Nephron progenitor cell (in vitro differentiated cells): Measurements from ENCODE around the gene TRAF3IP1.

Experiments used
- DNase-seq: peaks from one replicate; pipeline ENCODE4 v3.0.0; 2021
- H3K27ac Mint-ChIP-seq: 2 replicates; pipeline ENCODE4 v1.8.0; 2021; ENCODE audit warnings: mild to moderate bottlenecking, moderate library complexity, mixed read lengths
- H3K27me3 Mint-ChIP-seq: 2 replicates; pipeline ENCODE4 v1.8.0; 2021; ENCODE audit warnings: mild to moderate bottlenecking, low read depth, mixed read lengths; ENCODE audit not compliant: poor library complexity
- H3K36me3 Mint-ChIP-seq: 2 replicates; pipeline ENCODE4 v1.8.0; 2021; ENCODE audit warnings: low read depth, mixed read lengths
- H3K4me1 Mint-ChIP-seq: 2 replicates; pipeline ENCODE4 v1.8.0; 2021; ENCODE audit warnings: mixed read lengths
- H3K4me3 Mint-ChIP-seq: 2 replicates; pipeline ENCODE4 v1.8.0; 2021; ENCODE audit warnings: mild to moderate bottlenecking, moderate library complexity, mixed read lengths
- H3K9me3 Mint-ChIP-seq: 2 replicates; pipeline ENCODE4 v1.8.0; 2021; ENCODE audit warnings: mild to moderate bottlenecking, moderate library complexity, mixed read lengths
- TF ChIP-seq, protein P1 (sequence below): fragments of 200-600 bp; sonication (generic); IDR thresholded peaks from 2 replicates; pipeline ENCODE4 v1.5.0; 2021; ENCODE audit warnings: antibody characterized with exemption

Gene TRAF3IP1

DNA sequence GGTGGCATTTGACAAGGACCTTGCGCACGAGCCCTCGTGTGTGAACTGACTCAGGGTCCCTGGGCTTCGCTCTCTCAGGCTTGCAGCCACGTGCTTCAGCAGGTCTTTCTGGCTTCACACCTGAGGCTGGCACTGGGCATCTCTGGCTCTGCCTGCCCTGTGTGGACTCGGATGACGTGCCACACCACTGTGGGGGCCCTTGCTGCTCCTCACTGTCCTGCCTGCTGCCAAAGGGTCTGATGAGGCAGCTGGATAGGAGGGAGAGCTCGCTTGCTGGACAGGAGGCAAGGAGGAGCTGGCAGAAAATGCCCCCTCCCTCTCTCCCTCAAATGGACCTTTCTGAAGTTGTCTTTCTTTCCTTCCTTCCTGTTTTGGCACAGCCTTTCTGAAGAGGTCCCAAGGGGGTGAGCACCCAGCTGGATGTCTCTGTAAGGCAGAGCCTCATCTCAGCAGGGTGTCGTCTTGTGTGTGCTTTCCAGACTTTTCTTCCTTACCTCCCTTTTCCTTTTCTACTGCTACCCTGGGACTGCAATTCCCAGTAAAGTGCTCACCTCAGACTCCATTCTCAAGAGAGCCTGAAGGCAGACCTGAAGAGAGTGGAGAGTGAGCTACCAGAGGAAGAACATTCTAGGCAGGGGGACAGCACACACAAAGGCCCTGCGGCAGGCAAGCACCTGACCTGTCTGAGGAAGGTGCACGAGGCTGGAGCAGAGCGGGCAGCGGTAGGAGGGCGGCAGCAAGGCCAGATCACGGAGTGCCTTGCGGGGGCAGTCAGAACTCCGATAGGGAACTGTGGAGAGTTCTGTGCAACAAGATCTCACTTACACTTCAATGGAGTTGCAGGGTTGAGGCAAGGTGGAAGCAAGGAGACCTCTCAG lies 37.2 kb upstream of the TRAF3IP1 start:
- no peak for DNase-seq
- no peak overlapping the region for H3K27ac Mint-ChIP-seq
- TF ChIP-seq, protein P1, sequence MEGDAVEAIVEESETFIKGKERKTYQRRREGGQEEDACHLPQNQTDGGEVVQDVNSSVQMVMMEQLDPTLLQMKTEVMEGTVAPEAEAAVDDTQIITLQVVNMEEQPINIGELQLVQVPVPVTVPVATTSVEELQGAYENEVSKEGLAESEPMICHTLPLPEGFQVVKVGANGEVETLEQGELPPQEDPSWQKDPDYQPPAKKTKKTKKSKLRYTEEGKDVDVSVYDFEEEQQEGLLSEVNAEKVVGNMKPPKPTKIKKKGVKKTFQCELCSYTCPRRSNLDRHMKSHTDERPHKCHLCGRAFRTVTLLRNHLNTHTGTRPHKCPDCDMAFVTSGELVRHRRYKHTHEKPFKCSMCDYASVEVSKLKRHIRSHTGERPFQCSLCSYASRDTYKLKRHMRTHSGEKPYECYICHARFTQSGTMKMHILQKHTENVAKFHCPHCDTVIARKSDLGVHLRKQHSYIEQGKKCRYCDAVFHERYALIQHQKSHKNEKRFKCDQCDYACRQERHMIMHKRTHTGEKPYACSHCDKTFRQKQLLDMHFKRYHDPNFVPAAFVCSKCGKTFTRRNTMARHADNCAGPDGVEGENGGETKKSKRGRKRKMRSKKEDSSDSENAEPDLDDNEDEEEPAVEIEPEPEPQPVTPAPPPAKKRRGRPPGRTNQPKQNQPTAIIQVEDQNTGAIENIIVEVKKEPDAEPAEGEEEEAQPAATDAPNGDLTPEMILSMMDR: no peak
- H3K36me3 Mint-ChIP-seq: peaks cover 6% of the 10 kb centered on the region
- H3K4me3 Mint-ChIP-seq: no peak overlapping the region
- no peaks in the 10 kb centered on the region for H3K9me3 Mint-ChIP-seq
- H3K27me3 Mint-ChIP-seq: peaks cover 4% of the 10 kb centered on the region
- peaks cover 79% of the 10 kb centered on the region for H3K4me1 Mint-ChIP-seq

DNA sequence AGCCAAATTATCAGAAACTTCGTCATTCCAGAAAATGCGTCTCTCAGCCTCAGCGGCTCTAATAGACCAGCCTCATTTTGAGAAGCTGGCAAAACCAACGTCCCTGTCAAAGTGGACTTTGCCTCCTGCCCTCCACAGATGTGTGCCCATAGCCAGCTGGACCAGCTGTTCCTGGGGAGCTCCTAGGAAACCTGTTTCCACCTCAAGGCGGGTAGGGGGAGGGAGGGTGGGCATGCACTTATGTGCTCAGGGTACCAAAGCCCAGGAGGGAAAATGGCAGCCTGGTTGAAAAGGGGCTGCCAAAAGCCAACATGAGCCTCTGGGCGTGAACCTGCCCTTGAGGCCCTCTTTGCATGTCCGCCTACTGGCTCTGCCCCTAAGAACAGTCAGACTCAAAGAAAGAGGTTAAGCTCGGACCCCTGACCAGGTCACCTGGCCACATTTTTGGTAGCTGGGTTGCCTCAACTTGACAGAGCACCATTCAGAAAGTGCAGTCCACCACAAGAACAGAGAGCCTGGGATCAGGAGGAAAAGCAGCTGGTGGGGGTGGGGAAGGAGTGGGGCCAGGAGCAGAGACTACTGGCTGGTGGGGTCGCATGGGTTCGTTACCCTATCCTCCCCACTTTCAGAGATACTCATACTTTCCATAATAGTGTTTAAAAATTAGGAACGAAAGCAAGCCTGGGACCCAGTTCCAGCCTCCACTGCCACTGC lies 35.4 kb upstream of the TRAF3IP1 start:
- TF ChIP-seq, protein P1: no peak
- H3K27me3 Mint-ChIP-seq: peaks cover 4% of the 10 kb centered on the region
- peaks cover 6% of the 10 kb centered on the region for H3K36me3 Mint-ChIP-seq
- no peaks in the 10 kb centered on the region for H3K9me3 Mint-ChIP-seq
- H3K4me3 Mint-ChIP-seq: no peak overlapping the region
- DNase-seq: no peak
- H3K27ac Mint-ChIP-seq: peak overlapping the region; percentile 94
- peaks cover 72% of the 10 kb centered on the region for H3K4me1 Mint-ChIP-seq

DNA sequence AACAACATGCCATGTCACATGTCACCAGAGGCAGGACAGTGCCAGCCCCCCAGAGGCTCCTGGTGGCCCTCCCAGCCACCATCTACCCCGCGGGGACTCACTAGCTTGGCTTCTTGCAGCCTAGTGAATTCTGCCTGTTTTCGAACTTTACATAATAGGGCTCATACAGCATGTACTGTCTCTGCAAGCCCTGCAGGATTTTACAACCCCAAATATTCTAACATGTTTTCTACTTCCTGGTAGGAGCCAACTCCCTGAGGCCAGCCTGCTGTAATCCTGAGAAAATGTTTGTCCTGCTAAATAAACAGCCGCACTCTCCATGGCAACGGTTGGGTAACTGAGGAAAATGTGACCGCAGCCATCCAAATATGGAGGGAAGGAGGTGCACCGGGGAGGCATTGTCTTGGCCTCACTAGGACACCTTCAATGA lies 34.6 kb upstream of the TRAF3IP1 start:
- peak; percentile 39 for DNase-seq
- Mint-ChIP-seq H3K4me3 (peak overlapping the region; percentile 87), H3K27me3 (peaks cover 4% of the 10 kb centered on the region), H3K27ac (peak overlapping the region; percentile 94), H3K4me1 (peaks cover 73% of the 10 kb centered on the region), H3K36me3 (peaks cover 6% of the 10 kb centered on the region), H3K9me3 (no peaks in the 10 kb centered on the region)
- TF ChIP-seq, protein P1: no peak

DNA sequence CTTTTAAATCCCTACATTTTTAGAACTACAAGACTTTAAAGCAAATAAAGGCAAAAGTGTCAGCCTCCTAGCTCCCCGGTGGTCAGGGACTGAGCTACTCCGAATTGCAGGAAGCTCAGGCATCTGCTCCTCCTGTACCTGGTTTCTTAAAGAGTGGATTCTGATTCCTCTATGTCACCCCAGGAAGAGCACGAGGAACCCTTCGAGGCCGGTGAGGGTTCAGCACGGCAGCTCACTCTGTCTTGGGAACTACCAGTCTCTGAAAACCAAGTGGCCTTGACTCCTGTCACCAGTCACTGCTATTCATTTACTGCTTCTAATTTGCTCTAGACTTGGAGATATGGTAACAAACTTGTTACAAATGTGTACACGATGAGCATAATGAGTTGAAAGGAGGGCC lies 34.2 kb upstream of the TRAF3IP1 start:
- H3K4me1 Mint-ChIP-seq: peaks cover 75% of the 10 kb centered on the region

DNA sequence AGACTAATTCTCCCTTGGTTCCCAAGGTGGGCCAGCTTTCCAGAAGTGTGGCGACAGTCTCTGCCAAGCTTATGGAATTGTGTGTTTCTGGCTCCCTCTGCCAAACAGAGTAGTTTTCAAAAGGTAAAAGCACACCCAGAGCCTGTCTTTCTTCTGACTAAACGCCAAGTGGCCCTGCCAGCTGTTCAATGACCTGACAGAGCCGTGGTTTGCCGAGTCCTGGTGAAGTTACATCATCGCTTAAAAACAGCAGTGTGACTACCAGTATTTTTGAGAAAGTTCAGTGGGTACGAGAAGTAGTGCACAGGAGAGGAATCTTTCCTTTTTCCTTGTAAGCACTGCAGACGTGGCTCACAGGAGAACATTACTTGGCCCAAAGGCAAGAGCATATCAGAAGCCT lies 33.8 kb upstream of the TRAF3IP1 start:
- Mint-ChIP-seq H3K4me1 (peaks cover 75% of the 10 kb centered on the region), H3K27me3 (peaks cover 4% of the 10 kb centered on the region), H3K27ac (peak overlapping the region; percentile 94), H3K36me3 (peaks cover 6% of the 10 kb centered on the region), H3K9me3 (no peaks in the 10 kb centered on the region), H3K4me3 (peak overlapping the region; percentile 87)
- TF ChIP-seq, protein P1: no peak
- no peak for DNase-seq

More for the DNA sequence above, 34.2 kb upstream of the TRAF3IP1 start:
- no peak for DNase-seq
- TF ChIP-seq, protein P1: no peak
- H3K4me3 Mint-ChIP-seq: peak overlapping the region; percentile 87
- no peaks in the 10 kb centered on the region for H3K9me3 Mint-ChIP-seq
- H3K36me3 Mint-ChIP-seq: peaks cover 6% of the 10 kb centered on the region
- H3K27me3 Mint-ChIP-seq: peaks cover 4% of the 10 kb centered on the region
- H3K27ac Mint-ChIP-seq: peak overlapping the region; percentile 94
